ENCODE measurements around the gene COL18A1.

GRCh38 chr21:45465105-45465504, 60.1 kb downstream of the COL18A1 start:
- no peak for TF ChIP-seq CTCF (IDR thresholded peaks at IDR 0.05)
- no peak for TF ChIP-seq POLR2A (IDR thresholded peaks at IDR 0.05)
- no peak for TF ChIP-seq POLR2AphosphoS5 (IDR thresholded peaks at IDR 0.05)
- no peak for TF ChIP-seq EP300 (IDR thresholded peaks at IDR 0.05)

All from sigmoid colon (tissue), 4 donors.